ENCODE measurements around the gene PRR13.

- TF ChIP-seq POLR2A (IDR thresholded peaks at IDR 0.05; ENCODE audit: low read length) (no peak), GATA1 (IDR thresholded peaks at IDR 0.05; ENCODE audit: low read depth, low read length) (no peak)
Measured at GRCh38 chr12:53485955-53486735, 44.6 kb downstream of the PRR13 start.

Measured in erythroblast (primary cell).